ENCODE measurements around the gene MPHOSPH9.

GRCh38 chr12:123134271-123134671, 98.7 kb downstream of the MPHOSPH9 start:
- no peak for TF ChIP-seq CTCF (IDR thresholded peaks at IDR 0.05; ENCODE audit: insufficient read depth, low read length)
- TF ChIP-seq POLR2AphosphoS5 (IDR thresholded peaks at IDR 0.05; ENCODE audit: low read depth): no peak

All from HL-60 (cell line).